C4-2B (cell line): ENCODE data around the gene CTLA4.

Source experiments
- ZFX ChIP-seq: fragments of 450-650 bp; IDR thresholded peaks from 2 replicates; pipeline ENCODE4 v1.6.1; 2017
- TF ChIP-seq, protein P1 (sequence below): fragments of 450-650 bp; conservative IDR thresholded peaks from 2 replicates; pipeline ENCODE4 v1.5.1; 2017; ENCODE audit warnings: mild to moderate bottlenecking

DNA sequence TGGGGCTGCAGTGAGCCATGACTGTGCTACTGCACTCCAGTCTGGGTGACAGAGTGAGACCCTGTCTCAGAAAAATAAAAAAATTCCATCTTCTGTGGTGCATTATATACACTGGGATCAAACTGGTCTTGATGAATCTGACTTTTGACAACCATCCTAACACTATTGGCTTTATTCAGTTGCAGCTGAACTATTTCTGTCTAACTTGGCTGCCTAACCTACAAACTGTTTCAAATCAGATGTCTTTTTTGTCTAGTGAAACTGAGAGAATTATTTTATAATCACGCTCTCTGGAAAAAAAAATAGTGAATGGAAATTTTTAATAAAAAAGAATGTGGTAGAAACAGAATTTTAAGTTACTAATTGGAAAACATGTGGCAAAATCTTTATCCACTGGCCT is 15.0 kb downstream of the CTLA4 start:
- TF ChIP-seq, protein P1, sequence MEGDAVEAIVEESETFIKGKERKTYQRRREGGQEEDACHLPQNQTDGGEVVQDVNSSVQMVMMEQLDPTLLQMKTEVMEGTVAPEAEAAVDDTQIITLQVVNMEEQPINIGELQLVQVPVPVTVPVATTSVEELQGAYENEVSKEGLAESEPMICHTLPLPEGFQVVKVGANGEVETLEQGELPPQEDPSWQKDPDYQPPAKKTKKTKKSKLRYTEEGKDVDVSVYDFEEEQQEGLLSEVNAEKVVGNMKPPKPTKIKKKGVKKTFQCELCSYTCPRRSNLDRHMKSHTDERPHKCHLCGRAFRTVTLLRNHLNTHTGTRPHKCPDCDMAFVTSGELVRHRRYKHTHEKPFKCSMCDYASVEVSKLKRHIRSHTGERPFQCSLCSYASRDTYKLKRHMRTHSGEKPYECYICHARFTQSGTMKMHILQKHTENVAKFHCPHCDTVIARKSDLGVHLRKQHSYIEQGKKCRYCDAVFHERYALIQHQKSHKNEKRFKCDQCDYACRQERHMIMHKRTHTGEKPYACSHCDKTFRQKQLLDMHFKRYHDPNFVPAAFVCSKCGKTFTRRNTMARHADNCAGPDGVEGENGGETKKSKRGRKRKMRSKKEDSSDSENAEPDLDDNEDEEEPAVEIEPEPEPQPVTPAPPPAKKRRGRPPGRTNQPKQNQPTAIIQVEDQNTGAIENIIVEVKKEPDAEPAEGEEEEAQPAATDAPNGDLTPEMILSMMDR: no peak
- TF ChIP-seq ZFX: no peak
